ENCODE results near the gene KRT20. TPM values are rescaled to one million over a fixed set of nuclear protein-coding genes. Genes with fewer than 3 reads are reported as not detected.

The KRT20 gene
- total and polyA plus RNA-seq, 7 donors = 0.08 to 0.35 (median 0.21) TPM; not detected in 4

- intact Hi-C loops (cut with DNase I) = no loop called here
- H3K27ac ChIP-seq = no peak overlapping the region
- no peaks in the 10 kb centered on the region for H3K4me1 ChIP-seq
- H3K27me3 ChIP-seq (ENCODE audit: insufficient read depth in 3 of 3, low read length in 2 of 3) = no peaks in the 10 kb centered on the region
- ATAC-seq = peak in 3 of 4 donors; percentile 43 to 59 (median 58)
- 55 to 84% (median 57%) methylated on average over 6 of the region's 6 CpGs for WGBS, 3 donors
- DNase-seq = no peak
- TF ChIP-seq CTCF (IDR thresholded peaks at IDR 0.05) = no peak
- H3K4me3 ChIP-seq = no peak overlapping the region
- H3K9me3 ChIP-seq = no peaks in the 10 kb centered on the region
- H3K36me3 ChIP-seq (ENCODE audit: insufficient read depth in 1 of 2, low read depth in 1 of 2) = no peaks in the 10 kb centered on the region
Measured at GRCh38 chr17:40854175-40854814, 30.7 kb downstream of the KRT20 start.

DNA sequence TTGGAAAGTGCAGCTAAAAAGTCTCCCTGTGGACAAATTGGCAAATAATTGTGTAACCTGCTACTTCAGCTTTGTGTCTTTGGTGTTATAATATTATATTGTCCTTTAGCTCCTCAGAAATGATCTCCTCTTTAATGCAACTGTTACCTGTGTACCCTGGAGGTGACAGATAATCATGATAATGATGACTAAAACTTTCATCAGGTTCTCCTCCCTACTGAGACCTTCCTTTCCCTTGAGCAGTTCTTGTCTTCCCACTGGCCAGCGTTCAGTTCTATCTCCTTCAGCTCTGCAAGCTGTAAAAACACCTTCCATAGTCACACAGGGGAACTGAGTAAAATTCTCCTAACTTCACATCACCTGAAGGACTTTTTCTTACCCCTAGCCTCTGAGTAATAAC, 32.7 kb downstream of the KRT20 start:
- H3K27ac ChIP-seq = no peak overlapping the region
- H3K4me3 ChIP-seq = no peak overlapping the region
- H3K36me3 ChIP-seq (ENCODE audit: insufficient read depth in 1 of 2, low read depth in 1 of 2) = no peaks in the 10 kb centered on the region
- no peaks in the 10 kb centered on the region for H3K4me1 ChIP-seq
- ATAC-seq (no peak), DNase-seq (no peak)
- H3K27me3 ChIP-seq (ENCODE audit: insufficient read depth in 3 of 3, low read length in 2 of 3) = no peaks in the 10 kb centered on the region
- no peaks in the 10 kb centered on the region for H3K9me3 ChIP-seq
- intact Hi-C loops (cut with DNase I) = no loop called here
- 41 to 57% (median 52%) methylated on average over 1 of the region's 1 CpG for WGBS, 3 donors
- TF ChIP-seq CTCF (IDR thresholded peaks at IDR 0.05) = no peak

DNA sequence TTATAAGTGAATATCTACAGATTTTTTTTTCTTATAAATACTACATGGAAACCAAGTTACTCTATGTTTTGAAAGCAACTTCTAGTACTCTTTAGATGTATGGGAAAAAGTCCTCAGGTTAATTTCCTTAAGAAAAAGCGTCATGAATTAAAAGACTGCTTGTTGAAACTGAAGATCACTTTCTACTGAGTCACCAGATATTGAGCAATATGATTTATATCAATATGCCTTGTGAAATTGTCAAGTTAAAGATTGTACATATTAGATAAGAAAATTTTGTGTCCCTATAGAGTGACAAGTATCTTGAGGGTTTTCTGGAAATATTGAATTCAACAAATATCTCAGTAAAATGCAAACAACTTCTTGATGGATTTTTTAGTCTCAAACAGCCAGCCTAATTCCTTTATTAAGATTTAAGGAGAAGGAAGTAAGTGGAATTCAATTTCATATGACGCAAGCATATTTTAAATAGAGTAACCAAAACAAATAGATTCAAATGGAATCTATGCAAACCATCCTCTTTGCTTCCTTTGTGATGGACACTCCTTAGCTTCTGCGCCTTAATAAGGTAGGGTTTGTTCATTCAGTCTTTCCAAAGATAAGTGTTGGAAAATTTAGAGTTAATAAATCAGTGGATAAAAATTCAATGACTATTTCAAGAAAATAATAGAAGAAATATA, 34.6 kb downstream of the KRT20 start:
- 93 to 96% (median 95%) methylated on average over 3 of the region's 3 CpGs for WGBS, 3 donors
- TF ChIP-seq CTCF (IDR thresholded peaks at IDR 0.05) = no peak
- intact Hi-C loops (cut with DNase I) = no loop called here

DNA sequence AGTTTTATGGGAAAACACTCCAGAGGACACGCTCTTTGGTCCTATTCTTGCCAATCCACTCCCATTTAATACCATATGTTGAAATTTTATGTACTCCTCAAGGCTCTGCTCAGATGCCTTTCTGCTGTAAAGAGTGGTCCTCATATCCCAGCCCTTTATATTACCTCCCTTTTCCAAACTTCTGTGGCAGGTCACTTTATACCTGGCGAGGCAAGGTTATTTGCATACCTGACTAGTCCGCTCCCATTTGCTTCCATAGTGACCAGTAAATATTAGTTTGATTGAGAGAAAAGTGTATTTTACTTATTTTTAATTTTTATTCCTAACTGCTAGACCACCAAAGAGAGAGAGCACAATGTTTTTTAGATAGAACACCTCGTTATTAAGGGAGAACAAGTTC, 35.3 kb downstream of the KRT20 start:
- DNase-seq (no peak), ATAC-seq (no peak)
- Histone ChIP-seq H3K27ac (no peak overlapping the region), H3K4me1 (no peaks in the 10 kb centered on the region), H3K9me3 (no peaks in the 10 kb centered on the region), H3K4me3 (no peak overlapping the region), H3K36me3 (ENCODE audit: insufficient read depth in 1 of 2, low read depth in 1 of 2) (no peaks in the 10 kb centered on the region), H3K27me3 (ENCODE audit: insufficient read depth in 3 of 3, low read length in 2 of 3) (peaks cover 0 to 6% (median 0%) of the 10 kb centered on the region in 3 donors)
- 91 to 92% (median 91%) methylated on average over 4 of the region's 4 CpGs for WGBS, 3 donors
- intact Hi-C loops (cut with DNase I) = no loop called here
- TF ChIP-seq CTCF (IDR thresholded peaks at IDR 0.05) = no peak

More for the DNA sequence above, 34.6 kb downstream of the KRT20 start:
- ATAC-seq = no peak
- H3K4me1 ChIP-seq = no peaks in the 10 kb centered on the region
- no peaks in the 10 kb centered on the region for H3K36me3 ChIP-seq (ENCODE audit: insufficient read depth in 1 of 2, low read depth in 1 of 2)
- no peaks in the 10 kb centered on the region for H3K9me3 ChIP-seq
- H3K4me3 ChIP-seq = no peak overlapping the region
- H3K27ac ChIP-seq = no peak overlapping the region
- DNase-seq = no peak
- no peaks in the 10 kb centered on the region for H3K27me3 ChIP-seq (ENCODE audit: insufficient read depth in 3 of 3, low read length in 2 of 3)
